Keratinocyte (primary cell): ENCODE results near the gene ZNF841. TPM values are rescaled to one million over a fixed set of nuclear protein-coding genes. Genes with fewer than 3 reads are reported as not detected.

ENCODE experiments used
- DNase-seq: peaks from one replicate; pipeline ENCODE4 v3.0.0-alpha.2; 2011; ENCODE audit warnings: low read depth, missing footprints, low spot score
- FAIRE-seq: peaks from 2 replicates; lab custom pipeline; 2011; peaks lifted over from hg19 to GRCh38; lab: Jason Lieb, UNC
- H2AFZ ChIP-seq: 2 replicates; pipeline ENCODE4 v1.6.0; 2012; ENCODE audit warnings: low read length, control low read depth, inconsistent platforms; ENCODE audit not compliant: control insufficient read depth
- H3K27ac ChIP-seq: 2 replicates; pipeline ENCODE4 v1.5.1; 2011; ENCODE audit warnings: low read length; ENCODE audit not compliant: control insufficient read depth, insufficient read depth
- H3K27me3 ChIP-seq: 3 replicates; pipeline ENCODE4 v1.6.0; 2011; ENCODE audit warnings: low read length; ENCODE audit not compliant: control insufficient read depth, insufficient read depth; ENCODE audit errors: extremely low read depth
- H3K36me3 ChIP-seq, 2 experiments: 2 replicates in 1 of 2; 3 replicates in 1 of 2; pipeline ENCODE4 v1.5.1; 2011; ENCODE audit warnings: low read length in 2 of 2, mild to moderate bottlenecking in 1 of 2; ENCODE audit not compliant: control insufficient read depth in 2 of 2, insufficient read depth in 2 of 2; ENCODE audit errors: extremely low read depth in 1 of 2
- H3K4me1 ChIP-seq: 3 replicates; pipeline ENCODE4 v1.5.1; 2011; ENCODE audit warnings: low read length; ENCODE audit not compliant: control insufficient read depth, insufficient read depth; ENCODE audit errors: extremely low read depth
- H3K4me2 ChIP-seq: 3 replicates; pipeline ENCODE4 v1.6.0; 2011; ENCODE audit warnings: low read depth, low read length; ENCODE audit not compliant: control insufficient read depth, insufficient read depth; ENCODE audit errors: extremely low read depth
- H3K4me3 ChIP-seq, 3 experiments: fragments of 200-600 bp in 1 of 3; sonication (generic) in 1 of 3; 2 replicates in 2 of 3; 3 replicates in 1 of 3; pipeline ENCODE4 v1.5.1; 2011 to 2016; ENCODE audit warnings: low read length in 3 of 3, mild to moderate bottlenecking in 3 of 3, control low read depth in 2 of 3, inconsistent platforms in 1 of 3, low read depth in 1 of 3, mixed read lengths in 1 of 3, mixed run types in 1 of 3, moderate library complexity in 1 of 3; ENCODE audit not compliant: control insufficient read depth in 2 of 3, insufficient read depth in 2 of 3; ENCODE audit errors: extremely low read depth in 1 of 3
- H3K79me2 ChIP-seq: 2 replicates; pipeline ENCODE4 v1.6.0; 2012; ENCODE audit warnings: low read length; ENCODE audit not compliant: control insufficient read depth, insufficient read depth
- H3K9ac ChIP-seq: 3 replicates; pipeline ENCODE4 v1.6.0; 2011; ENCODE audit warnings: low read length; ENCODE audit not compliant: control insufficient read depth, insufficient read depth; ENCODE audit errors: extremely low read depth
- H3K9me1 ChIP-seq: 3 replicates; pipeline ENCODE4 v1.6.0; 2011; ENCODE audit warnings: low read length; ENCODE audit not compliant: control insufficient read depth, insufficient read depth; ENCODE audit errors: extremely low read depth
- H3K9me3 ChIP-seq: 2 replicates; pipeline ENCODE4 v1.5.1; 2012; ENCODE audit warnings: low read depth, low read length; ENCODE audit not compliant: control insufficient read depth
- H4K20me1 ChIP-seq: 3 replicates; pipeline ENCODE4 v1.6.0; 2011; ENCODE audit warnings: low read length; ENCODE audit not compliant: control insufficient read depth, insufficient read depth; ENCODE audit errors: extremely low read depth
- EZH2 ChIP-seq: IDR thresholded peaks from one replicate; pipeline ENCODE4 v1.6.1; 2012; ENCODE audit warnings: inconsistent platforms, mild to moderate bottlenecking, low read length, moderate library complexity
- dilution Hi-C: fragments of 300-500 bp; cut with MboI; formaldehyde crosslinking; loops from one replicate; pipeline ENCODE4 v1.7.0; 2020; ENCODE audit warnings: low sequenced_read_pairs; ENCODE audit not compliant: extremely low pct_ligation_motif_present
- polyA plus RNA-seq, 5 experiments: library from polyadenylated mRNA; depleted of rRNA in 3 of 5; stranded (reverse) in 3 of 5; stranded (forward) in 1 of 5; unstranded in 1 of 5; fragments of >200 nt; gene quantifications; 1 replicate in 1 of 5; 2 replicates in 3 of 5; 3 replicates in 1 of 5; pipeline versions ENCODE4 v1.2.1 to v1.2.3, GENCODE V29; 2011 to 2012; ENCODE audit warnings: missing spikeins in 2 of 5, low read depth in 1 of 5, low replicate concordance in 1 of 5
- TF ChIP-seq, protein P1 (sequence below), 3 experiments: IDR thresholded peaks in 1 of 3; conservative IDR thresholded peaks in 1 of 3; optimal IDR thresholded peaks in 1 of 3; 2 replicates in 2 of 3; 3 replicates in 1 of 3; pipeline versions ENCODE3 to v1.5.1; 2011; ENCODE audit warnings: low read length in 3 of 3, mild to moderate bottlenecking in 3 of 3, moderate library complexity in 2 of 3, control low read depth in 1 of 3, inconsistent platforms in 1 of 3; ENCODE audit not compliant: insufficient read depth in 2 of 3; ENCODE audit errors: extremely low read depth in 1 of 3

The ZNF841 gene
- polyA plus RNA-seq, 1 donor (not counting 4 experiments of a cell fraction or from before 2014, with no cell fraction given) = 14.6 TPM

DNA sequence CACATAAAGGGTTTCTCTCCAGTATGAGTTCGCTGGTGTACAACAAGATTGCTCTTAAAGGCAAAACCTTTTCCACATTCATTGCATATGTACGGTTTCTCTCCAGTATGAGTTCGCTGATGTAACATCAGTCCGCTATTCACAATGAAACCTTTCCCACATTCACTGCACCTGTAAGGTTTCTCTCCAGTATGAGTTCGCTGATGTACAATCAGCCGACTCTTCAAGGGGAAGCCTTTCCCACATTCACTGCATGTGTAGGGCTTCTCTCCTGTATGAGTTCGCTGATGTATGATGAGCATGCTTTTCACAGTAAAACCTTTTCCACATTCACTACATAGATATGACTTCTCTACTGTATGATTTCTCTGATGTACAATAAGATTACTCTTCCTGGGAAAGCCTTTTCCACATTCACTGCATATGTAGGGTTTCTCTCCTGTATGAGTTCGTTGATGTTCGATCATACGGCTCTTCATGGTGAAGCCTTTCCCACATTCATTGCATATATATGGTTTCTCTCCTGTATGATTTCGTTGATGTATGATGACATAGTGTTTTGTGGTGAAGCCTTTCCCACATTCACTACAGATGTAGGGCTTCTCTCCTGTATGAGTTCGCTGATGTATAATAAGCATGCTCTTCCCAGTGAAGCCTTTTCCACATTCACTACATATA is 61.4 kb downstream of the ZNF841 start:
- Histone ChIP-seq H3K4me1 (no peaks in the 10 kb centered on the region), H3K79me2 (no peaks in the 10 kb centered on the region), H3K9ac (no peak overlapping the region), H3K9me1 (no peaks in the 10 kb centered on the region), H3K27me3 (no peaks in the 10 kb centered on the region), H4K20me1 (no peaks in the 10 kb centered on the region), H3K27ac (no peak overlapping the region), H3K4me2 (no peak overlapping the region), H3K4me3 (no peak overlapping the region), H2AFZ (no peak overlapping the region), H3K36me3 (peaks cover 21 to 28% of the 10 kb centered on the region in 2 experiments), H3K9me3 (peaks cover 26% of the 10 kb centered on the region)
- dilution Hi-C loops = no loop called here
- no peak for DNase-seq
- FAIRE-seq = no peak
- no peak for TF ChIP-seq EZH2
- TF ChIP-seq, protein P1, sequence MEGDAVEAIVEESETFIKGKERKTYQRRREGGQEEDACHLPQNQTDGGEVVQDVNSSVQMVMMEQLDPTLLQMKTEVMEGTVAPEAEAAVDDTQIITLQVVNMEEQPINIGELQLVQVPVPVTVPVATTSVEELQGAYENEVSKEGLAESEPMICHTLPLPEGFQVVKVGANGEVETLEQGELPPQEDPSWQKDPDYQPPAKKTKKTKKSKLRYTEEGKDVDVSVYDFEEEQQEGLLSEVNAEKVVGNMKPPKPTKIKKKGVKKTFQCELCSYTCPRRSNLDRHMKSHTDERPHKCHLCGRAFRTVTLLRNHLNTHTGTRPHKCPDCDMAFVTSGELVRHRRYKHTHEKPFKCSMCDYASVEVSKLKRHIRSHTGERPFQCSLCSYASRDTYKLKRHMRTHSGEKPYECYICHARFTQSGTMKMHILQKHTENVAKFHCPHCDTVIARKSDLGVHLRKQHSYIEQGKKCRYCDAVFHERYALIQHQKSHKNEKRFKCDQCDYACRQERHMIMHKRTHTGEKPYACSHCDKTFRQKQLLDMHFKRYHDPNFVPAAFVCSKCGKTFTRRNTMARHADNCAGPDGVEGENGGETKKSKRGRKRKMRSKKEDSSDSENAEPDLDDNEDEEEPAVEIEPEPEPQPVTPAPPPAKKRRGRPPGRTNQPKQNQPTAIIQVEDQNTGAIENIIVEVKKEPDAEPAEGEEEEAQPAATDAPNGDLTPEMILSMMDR (optimal IDR thresholded peaks at IDR 0.05 in 1 of 3, IDR thresholded peaks at IDR 0.05 in 1 of 3, conservative IDR thresholded peaks at IDR 0.05 in 1 of 3; ENCODE audit: extremely low read depth in 1 of 3, insufficient read depth in 2 of 3, low read length in 3 of 3) = no peak

DNA sequence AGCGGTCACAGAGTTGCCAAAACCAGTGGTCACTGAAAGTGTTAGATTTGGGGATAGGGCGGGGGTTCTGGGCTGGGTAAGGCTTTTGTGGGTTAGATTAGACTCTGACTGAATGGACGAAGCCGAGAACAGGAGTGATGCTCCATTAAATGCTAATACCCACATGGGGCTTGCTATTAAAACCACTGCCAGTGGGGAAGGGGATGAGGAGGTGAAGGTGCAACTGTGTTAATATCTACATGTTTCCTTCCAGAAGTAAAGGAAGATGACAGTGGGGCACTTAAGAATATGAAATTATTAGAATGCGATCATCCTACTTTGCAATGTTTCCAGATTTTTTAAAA is 66.8 kb downstream of the ZNF841 start:
- Histone ChIP-seq H4K20me1 (no peaks in the 10 kb centered on the region), H3K27me3 (no peaks in the 10 kb centered on the region), H3K27ac (peak overlapping the region; percentile 94), H3K36me3 (peaks cover 4 to 14% of the 10 kb centered on the region in 2 experiments), H3K9me3 (peaks cover 11% of the 10 kb centered on the region), H3K79me2 (peaks cover 18% of the 10 kb centered on the region), H3K4me1 (peaks cover 8% of the 10 kb centered on the region), H3K9me1 (no peaks in the 10 kb centered on the region), H2AFZ (peak overlapping the region; percentile 100), H3K9ac (peak overlapping the region; percentile 99), H3K4me2 (peak overlapping the region; percentile 93), H3K4me3 (peak overlapping the region; percentile 65 to 98 (median 98))
- DNase-seq = no peak
- peak; percentile 5 for FAIRE-seq
- TF ChIP-seq, protein P1 (optimal IDR thresholded peaks at IDR 0.05 in 1 of 3, IDR thresholded peaks at IDR 0.05 in 1 of 3, conservative IDR thresholded peaks at IDR 0.05 in 1 of 3; ENCODE audit: extremely low read depth in 1 of 3, insufficient read depth in 2 of 3, low read length in 3 of 3) = no peak
- no peak for TF ChIP-seq EZH2
- dilution Hi-C loops = no loop called here
